ENCODE measurements around the gene LRCH1. TPM values are rescaled to one million over a fixed set of nuclear protein-coding genes. Genes with fewer than 3 reads are reported as not detected.

The LRCH1 gene
- total RNA-seq, 4 donors from 2014 or later, result 29.1 to 55.6 (median 36.2) TPM

GRCh38 chr13:46771693-46772092, 218.7 kb downstream of the LRCH1 start:
- intact Hi-C loops (cut with DNase I; ENCODE audit: low total_unique reads), result no loop called here
- DNase-seq, result no peak

GRCh38 chr13:46773541-46773940, 220.6 kb downstream of the LRCH1 start:
- intact Hi-C loops (cut with DNase I; ENCODE audit: low total_unique reads), result no loop called here
- H3K9me3 ChIP-seq, result no peaks in the 10 kb centered on the region
- no peaks in the 10 kb centered on the region for H3K36me3 ChIP-seq
- TF ChIP-seq POLR2A (IDR thresholded peaks at IDR 0.05), result no peak
- TF ChIP-seq CTCF (IDR thresholded peaks at IDR 0.05), result no peak
- no peaks in the 10 kb centered on the region for H3K27me3 ChIP-seq
- H3K4me1 ChIP-seq, result peaks cover 0 to 11% of the 10 kb centered on the region in 2 donors
- peak overlapping the region in 1 of 2 donors; percentile 22 for H3K27ac ChIP-seq
- no peak overlapping the region for H3K4me3 ChIP-seq
- no peak for DNase-seq

More at GRCh38 chr13:46771693-46772092, 218.7 kb downstream of the LRCH1 start:
- no peak overlapping the region for H3K27ac ChIP-seq
- H3K9me3 ChIP-seq, result no peaks in the 10 kb centered on the region
- TF ChIP-seq POLR2A (IDR thresholded peaks at IDR 0.05) (no peak), CTCF (IDR thresholded peaks at IDR 0.05) (no peak)
- no peaks in the 10 kb centered on the region for H3K36me3 ChIP-seq
- peaks cover 0 to 11% of the 10 kb centered on the region in 2 donors for H3K4me1 ChIP-seq
- H3K4me3 ChIP-seq, result no peak overlapping the region
- H3K27me3 ChIP-seq, result no peaks in the 10 kb centered on the region

GRCh38 chr13:46775385-46776107, 222.6 kb downstream of the LRCH1 start:
- no peak overlapping the region for H3K4me3 ChIP-seq
- peaks cover 0 to 11% of the 10 kb centered on the region in 2 donors for H3K4me1 ChIP-seq
- H3K36me3 ChIP-seq, result no peaks in the 10 kb centered on the region
- DNase-seq, result no peak
- intact Hi-C loops (cut with DNase I; ENCODE audit: low total_unique reads), result no loop called here
- H3K27ac ChIP-seq, result peak overlapping the region in 1 of 2 donors; percentile 34
- H3K27me3 ChIP-seq, result no peaks in the 10 kb centered on the region
- no peaks in the 10 kb centered on the region for H3K9me3 ChIP-seq
- TF ChIP-seq CTCF (IDR thresholded peaks at IDR 0.05) (no peak), POLR2A (IDR thresholded peaks at IDR 0.05) (no peak)

- H3K36me3 ChIP-seq, result no peaks in the 10 kb centered on the region
- DNase-seq, result no peak
- no peaks in the 10 kb centered on the region for H3K27me3 ChIP-seq
- TF ChIP-seq POLR2A (IDR thresholded peaks at IDR 0.05) (no peak), CTCF (IDR thresholded peaks at IDR 0.05) (no peak)
- H3K27ac ChIP-seq, result peak overlapping the region in 1 of 2 donors; percentile 43
- no peaks in the 10 kb centered on the region for H3K9me3 ChIP-seq
- H3K4me3 ChIP-seq, result no peak overlapping the region
- intact Hi-C loops (cut with DNase I; ENCODE audit: low total_unique reads), result no loop called here
- no peaks in the 10 kb centered on the region for H3K4me1 ChIP-seq
Measured at GRCh38 chr13:46778095-46778494, 225.1 kb downstream of the LRCH1 start.

- no peak for TF ChIP-seq CTCF (IDR thresholded peaks at IDR 0.05)
- no peak for TF ChIP-seq POLR2A (IDR thresholded peaks at IDR 0.05)
- Histone ChIP-seq H3K27ac (peak overlapping the region in 1 of 2 donors; percentile 25), H3K4me3 (no peak overlapping the region), H3K27me3 (no peaks in the 10 kb centered on the region), H3K36me3 (no peaks in the 10 kb centered on the region), H3K9me3 (no peaks in the 10 kb centered on the region), H3K4me1 (no peaks in the 10 kb centered on the region)
- intact Hi-C loops (cut with DNase I; ENCODE audit: low total_unique reads), result no loop called here
- no peak for DNase-seq
Measured at GRCh38 chr13:46778890-46779289, 225.9 kb downstream of the LRCH1 start.
